ENCODE measurements around the gene CAPN5. TPM values are rescaled to one million over a fixed set of nuclear protein-coding genes. Genes with fewer than 3 reads are reported as not detected.
A peak's percentile ranks its signal among the peaks of the same experiment; 100 is the strongest.

The CAPN5 gene
- total RNA-seq, 1 donor from 2014 or later: 6.5 TPM

- TF ChIP-seq CTCF (IDR thresholded peaks at IDR 0.05): no peak
- H3K27me3 ChIP-seq: no peaks in the 10 kb centered on the region
- peak; percentile 50 for DNase-seq
- no peaks in the 10 kb centered on the region for H3K36me3 ChIP-seq
- H3K4me1 ChIP-seq: no peaks in the 10 kb centered on the region
- no peak for ATAC-seq
- H3K4me3 ChIP-seq: no peak overlapping the region
- intact Hi-C loops (cut with DNase I): no loop called here
- no peaks in the 10 kb centered on the region for H3K9me3 ChIP-seq
- no peak overlapping the region for H3K27ac ChIP-seq
Measured at GRCh38 chr11:77100166-77101042, 33.6 kb downstream of the CAPN5 start.

DNA sequence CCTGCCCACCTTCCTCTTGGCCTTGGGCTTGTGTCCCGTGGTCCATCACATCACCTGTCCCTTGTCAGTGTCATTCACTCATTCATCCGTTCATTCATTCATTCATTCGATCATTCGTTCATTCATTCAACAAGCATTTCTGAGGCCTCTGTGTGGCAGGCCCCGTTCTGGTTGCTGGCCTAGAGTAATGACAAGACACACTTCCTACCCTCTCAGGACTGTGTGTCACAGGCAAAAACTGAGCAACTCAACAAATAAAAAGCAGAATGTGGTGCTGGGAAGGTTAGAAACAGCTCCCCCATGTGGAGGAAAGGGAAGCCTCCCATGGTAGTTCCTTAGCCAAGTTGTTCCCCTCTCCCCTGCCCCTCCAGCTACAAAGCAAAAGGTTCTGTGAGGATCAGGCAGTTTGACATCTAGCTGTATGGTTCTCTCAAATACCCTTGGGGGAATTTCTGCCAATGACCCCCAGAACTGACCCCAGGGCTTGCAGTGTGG is 34.3 kb downstream of the CAPN5 start:
- intact Hi-C loops (cut with DNase I): no loop called here
- Histone ChIP-seq H3K4me1 (no peaks in the 10 kb centered on the region), H3K36me3 (no peaks in the 10 kb centered on the region), H3K27ac (no peak overlapping the region), H3K9me3 (no peaks in the 10 kb centered on the region), H3K4me3 (no peak overlapping the region), H3K27me3 (no peaks in the 10 kb centered on the region)
- peak; percentile 7 for DNase-seq
- no peak for ATAC-seq
- TF ChIP-seq CTCF (IDR thresholded peaks at IDR 0.05): peak; percentile 25

GRCh38 chr11:77102246-77103210 is 35.8 kb downstream of the CAPN5 start, which contains the start of gene OMP:
Gene OMP, plus strand, starts transcription at chr11:77102840. Its CDS starts 0 bp downstream, at chr11:77102840.
- Histone ChIP-seq H3K36me3 (no peaks in the 10 kb centered on the region), H3K9me3 (no peaks in the 10 kb centered on the region), H3K27ac (no peak within 1 kb of the TSS), H3K4me1 (no peaks in the 10 kb centered on the region), H3K27me3 (no peaks in the 10 kb centered on the region), H3K4me3 (no peak within 1 kb of the TSS)
- ATAC-seq (no peak), DNase-seq (peak; percentile 60)
- intact Hi-C loops (cut with DNase I): no loop called here
- no peak for TF ChIP-seq CTCF (IDR thresholded peaks at IDR 0.05)

DNA sequence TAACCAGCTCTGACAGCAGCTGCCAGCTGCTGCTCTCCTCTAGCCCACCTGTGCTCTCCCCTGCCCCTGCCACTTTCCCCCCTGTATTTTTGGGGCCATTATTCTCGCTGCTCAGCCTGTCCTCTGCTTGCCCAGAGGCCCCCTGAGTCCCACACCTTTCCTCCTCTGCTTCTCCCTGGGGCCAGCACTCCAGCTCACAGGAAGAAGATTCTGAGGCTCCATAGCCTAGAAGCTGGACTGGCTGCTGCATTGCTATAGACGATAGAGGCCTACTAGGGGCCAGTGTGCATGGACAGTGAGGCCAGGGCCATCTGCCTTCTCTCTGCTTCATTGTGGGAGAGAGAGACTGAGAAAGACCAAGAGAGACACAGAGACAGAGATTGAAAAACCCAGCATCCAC is 36.5 kb downstream of the CAPN5 start:
- no peaks in the 10 kb centered on the region for H3K36me3 ChIP-seq
- H3K9me3 ChIP-seq: no peaks in the 10 kb centered on the region
- TF ChIP-seq CTCF (IDR thresholded peaks at IDR 0.05): no peak
- H3K4me3 ChIP-seq: no peak overlapping the region
- intact Hi-C loops (cut with DNase I): no loop called here
- H3K27ac ChIP-seq: no peak overlapping the region
- H3K27me3 ChIP-seq: no peaks in the 10 kb centered on the region
- DNase-seq (no peak), ATAC-seq (no peak)
- no peaks in the 10 kb centered on the region for H3K4me1 ChIP-seq

- no peak overlapping the region for H3K4me3 ChIP-seq
- intact Hi-C loops (cut with DNase I): no loop called here
- ATAC-seq: no peak
- no peaks in the 10 kb centered on the region for H3K4me1 ChIP-seq
- H3K27me3 ChIP-seq: no peaks in the 10 kb centered on the region
- no peaks in the 10 kb centered on the region for H3K36me3 ChIP-seq
- no peak overlapping the region for H3K27ac ChIP-seq
- no peak for TF ChIP-seq CTCF (IDR thresholded peaks at IDR 0.05)
- DNase-seq: no peak
- H3K9me3 ChIP-seq: no peaks in the 10 kb centered on the region
Measured at GRCh38 chr11:77104727-77105126, 38.0 kb downstream of the CAPN5 start.
